AG09319 (cell line): ENCODE measurements around the gene COL4A2.
A peak's percentile ranks its signal among the peaks of the same experiment; 100 is the strongest.

Experiments used
- DNase-seq: peaks from one replicate; pipeline ENCODE4 v3.0.0-alpha.2; 2010; ENCODE audit warnings: low read depth; ENCODE audit errors: extremely low read depth
- TF ChIP-seq, protein P1 (sequence below): IDR thresholded peaks from 2 replicates; pipeline ENCODE4 v1.5.1; 2011; ENCODE audit warnings: low read depth, mild to moderate bottlenecking, inconsistent platforms, low read length, moderate library complexity

COL4A2 gene

DNA sequence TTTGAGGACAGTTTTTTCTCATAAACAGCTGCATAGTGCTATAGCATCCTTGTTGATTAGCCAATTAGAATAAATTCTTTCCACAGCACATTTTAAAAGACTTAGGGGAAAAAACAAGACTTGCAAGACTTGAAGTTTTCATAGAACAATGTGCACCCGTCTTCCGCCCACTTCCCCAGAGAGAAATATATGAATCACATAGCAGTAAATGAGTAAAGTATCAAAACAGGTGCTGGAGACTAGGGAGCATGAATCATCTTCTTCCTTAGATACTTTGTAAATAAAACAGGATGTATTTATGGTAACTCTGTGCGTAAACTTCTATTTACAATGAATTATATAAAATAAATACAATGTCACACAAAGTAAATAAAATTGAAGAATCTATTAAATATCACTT, 75.1 kb downstream of the COL4A2 start:
- TF ChIP-seq, protein P1, sequence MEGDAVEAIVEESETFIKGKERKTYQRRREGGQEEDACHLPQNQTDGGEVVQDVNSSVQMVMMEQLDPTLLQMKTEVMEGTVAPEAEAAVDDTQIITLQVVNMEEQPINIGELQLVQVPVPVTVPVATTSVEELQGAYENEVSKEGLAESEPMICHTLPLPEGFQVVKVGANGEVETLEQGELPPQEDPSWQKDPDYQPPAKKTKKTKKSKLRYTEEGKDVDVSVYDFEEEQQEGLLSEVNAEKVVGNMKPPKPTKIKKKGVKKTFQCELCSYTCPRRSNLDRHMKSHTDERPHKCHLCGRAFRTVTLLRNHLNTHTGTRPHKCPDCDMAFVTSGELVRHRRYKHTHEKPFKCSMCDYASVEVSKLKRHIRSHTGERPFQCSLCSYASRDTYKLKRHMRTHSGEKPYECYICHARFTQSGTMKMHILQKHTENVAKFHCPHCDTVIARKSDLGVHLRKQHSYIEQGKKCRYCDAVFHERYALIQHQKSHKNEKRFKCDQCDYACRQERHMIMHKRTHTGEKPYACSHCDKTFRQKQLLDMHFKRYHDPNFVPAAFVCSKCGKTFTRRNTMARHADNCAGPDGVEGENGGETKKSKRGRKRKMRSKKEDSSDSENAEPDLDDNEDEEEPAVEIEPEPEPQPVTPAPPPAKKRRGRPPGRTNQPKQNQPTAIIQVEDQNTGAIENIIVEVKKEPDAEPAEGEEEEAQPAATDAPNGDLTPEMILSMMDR: no peak
- no peak for DNase-seq

- DNase-seq: no peak
- TF ChIP-seq, protein P1: no peak
Measured at GRCh38 chr13:110382830-110383229, 75.7 kb downstream of the COL4A2 start.

- TF ChIP-seq, protein P1: no peak
- DNase-seq: no peak
Measured at GRCh38 chr13:110387451-110388107, 80.5 kb downstream of the COL4A2 start.

DNA sequence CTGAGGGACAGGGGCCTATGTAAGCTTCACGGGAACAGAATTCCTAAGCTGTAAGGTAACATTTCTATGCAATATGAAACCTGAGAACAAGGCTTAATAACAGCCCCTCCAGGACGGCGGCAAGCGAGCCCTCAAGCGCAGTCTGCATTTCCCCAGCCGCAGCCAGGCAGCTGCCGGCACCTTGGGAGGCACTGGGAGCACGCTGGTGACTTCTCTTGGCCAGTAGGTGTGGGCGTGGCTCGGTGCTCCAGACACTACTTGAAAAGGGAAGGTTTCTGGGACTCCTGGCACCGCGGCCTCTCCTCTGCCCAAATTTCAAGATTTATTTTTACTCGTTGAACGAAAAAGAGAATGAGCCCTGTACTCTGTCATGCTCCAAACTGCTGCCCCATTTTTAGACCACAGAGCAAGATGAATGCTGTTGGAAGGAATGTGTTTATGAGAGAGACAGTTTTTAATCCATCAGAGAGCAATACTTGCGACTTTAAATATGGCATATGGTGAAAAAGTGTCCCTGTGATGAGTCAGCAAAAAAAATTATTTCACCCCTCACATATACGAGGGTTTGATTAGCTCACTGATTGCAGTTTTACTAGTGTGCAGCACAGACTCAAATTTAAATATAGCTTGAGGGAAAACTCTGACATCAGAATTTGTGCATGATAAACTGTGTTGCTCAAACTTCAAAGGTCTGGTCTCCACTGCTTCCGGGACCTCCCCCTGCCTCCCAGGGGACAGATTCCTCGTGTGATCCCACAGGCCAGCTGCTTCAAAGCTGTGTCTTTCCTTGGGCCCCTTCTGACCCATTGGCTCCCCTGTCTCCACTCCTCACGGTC, 81.2 kb downstream of the COL4A2 start:
- TF ChIP-seq, protein P1: no peak
- DNase-seq: no peak

- TF ChIP-seq, protein P1: no peak
- DNase-seq: peak; percentile 81
Measured at GRCh38 chr13:110390567-110390966, 83.5 kb downstream of the COL4A2 start.

GRCh38 chr13:110391273-110391672, 84.2 kb downstream of the COL4A2 start:
- TF ChIP-seq, protein P1: no peak
- no peak for DNase-seq

DNA sequence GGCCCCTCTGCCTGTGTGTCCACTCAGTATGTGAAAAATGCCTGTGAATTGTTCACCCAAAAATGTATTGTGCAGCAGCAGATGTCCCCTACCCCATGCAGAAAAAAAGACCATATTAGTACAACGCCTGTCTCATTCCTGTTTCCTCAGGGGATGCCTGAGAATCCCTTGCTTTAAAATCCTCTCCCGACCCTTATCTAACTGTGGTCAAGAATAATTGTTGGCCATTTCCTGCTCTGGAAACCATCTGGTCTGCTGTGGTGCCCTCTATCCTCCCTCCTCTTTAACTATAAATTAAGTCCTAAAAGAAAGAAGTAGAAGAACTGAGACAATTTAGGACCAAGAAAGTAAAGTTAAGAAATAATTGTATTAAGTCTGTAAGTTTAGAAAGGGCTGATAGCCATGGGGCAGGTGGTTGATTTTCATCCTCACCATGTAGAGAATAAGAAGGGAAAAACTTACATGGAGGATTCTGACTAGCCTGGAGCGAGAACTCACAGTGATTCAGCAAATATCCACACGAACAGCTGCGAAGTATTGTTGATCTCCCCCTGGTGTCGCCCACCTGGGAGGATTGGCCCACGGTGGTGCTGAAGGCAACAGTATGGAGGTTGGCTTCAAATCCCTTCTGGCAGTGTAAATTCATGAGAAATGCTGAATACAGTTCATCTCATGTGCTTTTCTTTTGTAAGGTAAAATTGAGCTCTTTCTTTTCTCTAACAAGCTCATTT, 85.6 kb downstream of the COL4A2 start:
- TF ChIP-seq, protein P1: no peak
- no peak for DNase-seq
